ENCODE data around the gene GPR160. TPM values are rescaled to one million over a fixed set of nuclear protein-coding genes. Genes with fewer than 3 reads are reported as not detected.

The GPR160 gene
- total RNA-seq, 2 donors from 2014 or later = 0.75 to 0.96 TPM

DNA sequence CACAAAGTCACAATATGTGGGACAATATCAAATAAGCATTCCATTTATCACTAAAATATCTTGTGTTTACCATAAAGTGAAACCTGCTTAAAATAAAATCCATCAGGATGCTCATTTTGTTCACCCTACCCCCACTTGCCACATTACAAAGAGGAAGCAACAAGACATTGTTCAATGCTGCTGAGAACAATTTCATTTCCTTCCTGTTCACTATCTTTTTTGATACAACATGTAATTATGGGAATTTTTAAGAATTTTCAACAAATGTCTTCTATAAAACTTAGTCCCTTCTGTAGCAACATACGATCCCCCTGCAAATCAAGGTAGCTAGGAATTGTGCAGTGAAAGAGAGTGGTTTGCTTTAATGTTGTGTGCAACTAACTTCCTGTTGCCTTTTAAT, 34.9 kb upstream of the GPR160 start:
- DNase-seq (ENCODE audit: low spot score) = no peak
- Histone ChIP-seq H3K4me3 (peak overlapping the region in 1 of 2 donors; percentile 32), H3K27me3 (no peaks in the 10 kb centered on the region), H3K9me3 (no peaks in the 10 kb centered on the region), H3K27ac (no peak overlapping the region), H3K4me1 (no peaks in the 10 kb centered on the region), H3K36me3 (no peaks in the 10 kb centered on the region)
- TF ChIP-seq, protein P1, sequence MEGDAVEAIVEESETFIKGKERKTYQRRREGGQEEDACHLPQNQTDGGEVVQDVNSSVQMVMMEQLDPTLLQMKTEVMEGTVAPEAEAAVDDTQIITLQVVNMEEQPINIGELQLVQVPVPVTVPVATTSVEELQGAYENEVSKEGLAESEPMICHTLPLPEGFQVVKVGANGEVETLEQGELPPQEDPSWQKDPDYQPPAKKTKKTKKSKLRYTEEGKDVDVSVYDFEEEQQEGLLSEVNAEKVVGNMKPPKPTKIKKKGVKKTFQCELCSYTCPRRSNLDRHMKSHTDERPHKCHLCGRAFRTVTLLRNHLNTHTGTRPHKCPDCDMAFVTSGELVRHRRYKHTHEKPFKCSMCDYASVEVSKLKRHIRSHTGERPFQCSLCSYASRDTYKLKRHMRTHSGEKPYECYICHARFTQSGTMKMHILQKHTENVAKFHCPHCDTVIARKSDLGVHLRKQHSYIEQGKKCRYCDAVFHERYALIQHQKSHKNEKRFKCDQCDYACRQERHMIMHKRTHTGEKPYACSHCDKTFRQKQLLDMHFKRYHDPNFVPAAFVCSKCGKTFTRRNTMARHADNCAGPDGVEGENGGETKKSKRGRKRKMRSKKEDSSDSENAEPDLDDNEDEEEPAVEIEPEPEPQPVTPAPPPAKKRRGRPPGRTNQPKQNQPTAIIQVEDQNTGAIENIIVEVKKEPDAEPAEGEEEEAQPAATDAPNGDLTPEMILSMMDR (IDR thresholded peaks at IDR 0.05) = no peak

DNA sequence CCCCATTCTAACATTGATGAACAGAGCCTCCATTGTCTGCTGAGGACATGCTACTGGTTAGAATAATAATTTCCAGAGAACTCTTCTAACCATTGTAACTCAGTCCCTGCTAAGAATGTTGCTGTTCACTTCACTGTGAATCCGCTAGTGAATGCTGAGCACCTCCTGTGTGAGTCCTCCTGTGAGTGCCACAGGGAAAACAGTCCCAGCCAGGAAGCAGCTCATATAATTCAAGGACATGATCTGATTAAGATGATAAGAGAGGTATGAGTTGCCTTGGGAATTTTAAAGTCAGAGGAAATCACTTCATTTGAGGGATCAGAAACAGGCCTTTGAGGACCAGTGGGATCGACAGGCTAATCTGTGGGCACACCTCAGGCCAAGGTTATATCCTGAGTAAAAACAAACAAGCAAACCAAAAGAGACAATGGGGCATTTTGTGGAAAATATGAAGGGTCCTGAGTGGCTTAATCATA, 33.9 kb upstream of the GPR160 start:
- no peak for DNase-seq (ENCODE audit: low spot score)
- Histone ChIP-seq H3K27me3 (no peaks in the 10 kb centered on the region), H3K4me3 (no peak overlapping the region), H3K27ac (no peak overlapping the region), H3K36me3 (no peaks in the 10 kb centered on the region), H3K4me1 (no peaks in the 10 kb centered on the region), H3K9me3 (no peaks in the 10 kb centered on the region)
- TF ChIP-seq, protein P1 (IDR thresholded peaks at IDR 0.05) = no peak

DNA sequence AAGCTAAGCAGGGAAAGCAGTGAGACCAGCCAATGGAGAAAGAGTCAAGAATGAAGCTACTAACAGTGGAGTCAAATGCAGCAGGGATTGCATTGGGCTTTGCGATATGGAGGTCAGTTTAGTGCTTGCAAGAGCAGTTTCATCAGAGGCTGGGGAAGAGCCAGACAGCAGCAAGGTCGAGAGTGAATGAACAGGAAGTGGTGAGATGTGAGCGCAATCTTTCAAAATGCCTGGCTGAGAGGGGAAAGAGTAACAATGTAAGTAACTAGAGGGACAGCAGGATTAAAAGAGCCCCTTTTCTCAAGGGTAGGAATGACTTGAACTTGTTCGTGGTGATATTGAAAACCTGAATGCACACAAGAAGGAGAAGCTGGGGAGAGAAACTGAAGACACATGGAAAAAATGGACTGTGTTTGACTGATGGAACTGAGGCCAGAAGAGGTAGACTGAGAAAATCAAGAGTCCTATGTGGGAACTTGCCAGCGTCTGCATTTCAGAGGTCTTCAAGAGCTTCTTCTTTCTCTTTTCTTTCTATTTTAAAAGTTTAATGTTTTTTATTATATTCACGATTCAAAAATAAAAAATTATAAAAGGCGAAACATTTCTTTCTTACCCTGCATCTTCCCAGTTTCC, 30.6 kb upstream of the GPR160 start:
- no peak for DNase-seq (ENCODE audit: low spot score)
- H3K27me3 ChIP-seq = no peaks in the 10 kb centered on the region
- H3K36me3 ChIP-seq = no peaks in the 10 kb centered on the region
- H3K27ac ChIP-seq = no peak overlapping the region
- TF ChIP-seq, protein P1 (IDR thresholded peaks at IDR 0.05) = no peak
- H3K9me3 ChIP-seq = no peaks in the 10 kb centered on the region
- H3K4me1 ChIP-seq = no peaks in the 10 kb centered on the region
- no peak overlapping the region for H3K4me3 ChIP-seq

DNA sequence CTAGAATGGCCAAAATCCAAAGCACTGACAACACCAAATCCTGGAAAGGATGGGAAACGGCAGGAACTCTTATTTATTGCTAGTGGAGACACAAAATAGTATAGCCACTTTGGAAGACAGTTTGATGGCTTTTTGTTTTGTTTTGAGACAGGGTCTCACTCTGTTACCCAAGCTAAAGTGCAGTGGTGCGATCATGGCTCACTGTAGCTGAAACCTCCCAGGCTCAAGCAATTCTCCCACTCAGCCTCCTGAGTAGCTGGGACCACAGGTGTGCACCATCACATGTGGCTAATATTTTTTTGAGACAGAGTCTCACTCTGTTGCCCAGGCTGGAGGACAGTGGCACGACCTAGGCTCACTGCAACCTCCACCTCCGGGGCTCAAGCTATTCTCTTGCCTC, 27.3 kb upstream of the GPR160 start:
- Histone ChIP-seq H3K4me3 (no peak overlapping the region), H3K9me3 (no peaks in the 10 kb centered on the region), H3K4me1 (no peaks in the 10 kb centered on the region), H3K27me3 (no peaks in the 10 kb centered on the region), H3K36me3 (no peaks in the 10 kb centered on the region), H3K27ac (no peak overlapping the region)
- TF ChIP-seq, protein P1 (IDR thresholded peaks at IDR 0.05) = no peak
- no peak for DNase-seq (ENCODE audit: low spot score)

DNA sequence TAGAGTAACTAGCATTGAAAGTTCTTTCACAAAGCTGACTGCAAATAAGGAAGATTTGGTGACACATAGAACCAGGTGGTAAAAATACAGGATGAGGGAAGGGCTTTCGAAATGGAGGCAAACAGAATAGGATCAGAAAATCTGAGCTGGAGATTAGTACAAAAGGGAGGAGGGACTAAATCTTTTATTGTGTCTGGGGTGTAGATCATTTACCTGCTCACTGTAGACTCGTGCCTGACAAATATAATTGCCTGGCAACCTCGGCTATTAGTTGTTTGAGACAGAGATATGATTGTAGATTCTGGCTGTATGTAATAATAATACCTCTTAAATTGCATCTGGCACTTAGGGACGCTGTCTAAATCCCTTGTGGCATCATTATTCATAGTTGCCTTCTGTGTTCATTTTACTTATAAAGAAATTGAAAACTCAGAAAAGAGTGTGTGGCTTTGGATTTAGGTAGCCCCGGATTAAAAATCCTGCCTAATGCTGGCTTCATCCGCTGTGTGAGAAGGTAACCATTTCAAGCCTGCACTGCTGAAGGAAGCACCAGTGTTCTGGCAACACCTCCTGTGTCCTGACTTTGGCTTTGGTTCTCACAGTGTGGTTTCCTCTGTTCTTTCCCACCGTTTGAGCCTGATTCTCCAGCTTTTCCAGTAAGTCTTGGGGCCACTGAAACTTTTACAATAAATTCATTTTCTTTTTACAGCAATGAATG, 25.0 kb upstream of the GPR160 start:
- no peaks in the 10 kb centered on the region for H3K4me1 ChIP-seq
- no peaks in the 10 kb centered on the region for H3K27me3 ChIP-seq
- no peak overlapping the region for H3K4me3 ChIP-seq
- TF ChIP-seq, protein P1 (IDR thresholded peaks at IDR 0.05) = no peak
- no peak for DNase-seq (ENCODE audit: low spot score)
- no peaks in the 10 kb centered on the region for H3K9me3 ChIP-seq
- H3K27ac ChIP-seq = no peak overlapping the region
- no peaks in the 10 kb centered on the region for H3K36me3 ChIP-seq
